Measurements from ENCODE around the gene R3HDM4.
"Not testable (repeated sequence)": the region's sequence is repeated elsewhere in the genome, so short reads cannot be mapped to it uniquely, and the experiment has no call there.

The R3HDM4 gene

DNA sequence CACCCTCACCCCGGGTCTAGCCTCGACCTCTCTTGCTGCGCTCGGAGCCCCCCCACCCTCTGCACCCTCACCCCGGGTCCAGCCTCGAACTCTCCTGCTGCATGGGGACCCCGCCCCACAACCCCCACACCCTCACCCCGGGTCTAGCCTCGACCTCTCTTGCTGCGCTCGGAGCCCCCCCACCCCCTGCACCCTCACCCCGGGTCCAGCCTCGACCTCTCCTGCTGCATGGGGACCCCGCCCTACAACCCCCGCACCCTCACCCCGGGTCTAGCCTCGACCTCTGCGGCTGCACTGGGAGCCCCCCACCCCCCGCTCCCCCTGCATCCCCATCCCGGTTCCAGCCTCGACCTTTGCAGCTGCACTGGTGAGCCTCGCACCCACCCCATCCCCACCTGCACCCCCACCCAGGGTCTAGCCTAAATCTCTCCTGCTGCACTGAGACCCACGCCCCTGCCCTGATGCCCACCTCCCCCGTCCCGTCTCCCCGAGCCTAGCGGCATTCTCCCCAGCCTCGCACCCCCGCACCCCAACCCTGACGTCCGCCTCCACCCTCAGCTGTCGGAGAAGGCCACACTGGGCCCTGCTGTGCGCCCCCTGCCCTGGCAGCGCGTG lies 51.8 kb downstream of the R3HDM4 start:
- H3K4me3 ChIP-seq (ENCODE audit: control insufficient read depth, low read depth, low read length): no peak overlapping the region; the same call in 1 of the 2 replicates
- DNase-seq (ENCODE audit: low read depth): no peak
- TF ChIP-seq, protein P1, sequence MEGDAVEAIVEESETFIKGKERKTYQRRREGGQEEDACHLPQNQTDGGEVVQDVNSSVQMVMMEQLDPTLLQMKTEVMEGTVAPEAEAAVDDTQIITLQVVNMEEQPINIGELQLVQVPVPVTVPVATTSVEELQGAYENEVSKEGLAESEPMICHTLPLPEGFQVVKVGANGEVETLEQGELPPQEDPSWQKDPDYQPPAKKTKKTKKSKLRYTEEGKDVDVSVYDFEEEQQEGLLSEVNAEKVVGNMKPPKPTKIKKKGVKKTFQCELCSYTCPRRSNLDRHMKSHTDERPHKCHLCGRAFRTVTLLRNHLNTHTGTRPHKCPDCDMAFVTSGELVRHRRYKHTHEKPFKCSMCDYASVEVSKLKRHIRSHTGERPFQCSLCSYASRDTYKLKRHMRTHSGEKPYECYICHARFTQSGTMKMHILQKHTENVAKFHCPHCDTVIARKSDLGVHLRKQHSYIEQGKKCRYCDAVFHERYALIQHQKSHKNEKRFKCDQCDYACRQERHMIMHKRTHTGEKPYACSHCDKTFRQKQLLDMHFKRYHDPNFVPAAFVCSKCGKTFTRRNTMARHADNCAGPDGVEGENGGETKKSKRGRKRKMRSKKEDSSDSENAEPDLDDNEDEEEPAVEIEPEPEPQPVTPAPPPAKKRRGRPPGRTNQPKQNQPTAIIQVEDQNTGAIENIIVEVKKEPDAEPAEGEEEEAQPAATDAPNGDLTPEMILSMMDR (IDR thresholded peaks at IDR 0.05; ENCODE audit: control insufficient read depth, insufficient read depth, low read depth, low read length, missing control alignments): no peak

- peak within 1 kb of the TSS; percentile 33 for H3K4me3 ChIP-seq (ENCODE audit: control insufficient read depth, low read depth, low read length)
- DNase-seq (ENCODE audit: low read depth): no peak
- TF ChIP-seq, protein P1 (IDR thresholded peaks at IDR 0.05; ENCODE audit: control insufficient read depth, insufficient read depth, low read depth, low read length, missing control alignments): no peak
Measured at GRCh38 chr19:858868-859843, 53.9 kb downstream of the R3HDM4 start, which contains the start of gene CFD. Gene CFD, plus strand, starts transcription at chr19:859664. Its CDS starts 26 bp downstream, at chr19:859690.

- no peak overlapping the region for H3K4me3 ChIP-seq (ENCODE audit: control insufficient read depth, low read depth, low read length)
- DNase-seq (ENCODE audit: low read depth): no peak
- TF ChIP-seq, protein P1 (IDR thresholded peaks at IDR 0.05; ENCODE audit: control insufficient read depth, insufficient read depth, low read depth, low read length, missing control alignments): no peak
Measured at GRCh38 chr19:858284-858683, 54.7 kb downstream of the R3HDM4 start.

- no peak overlapping the region for H3K4me3 ChIP-seq (ENCODE audit: control insufficient read depth, low read depth, low read length)
- no peak for DNase-seq (ENCODE audit: low read depth)
- TF ChIP-seq, protein P1 (IDR thresholded peaks at IDR 0.05; ENCODE audit: control insufficient read depth, insufficient read depth, low read depth, low read length, missing control alignments): no peak
Measured at GRCh38 chr19:855566-856120, 57.4 kb downstream of the R3HDM4 start.

- TF ChIP-seq, protein P1 (IDR thresholded peaks at IDR 0.05; ENCODE audit: control insufficient read depth, insufficient read depth, low read depth, low read length, missing control alignments): no peak
- no peak overlapping the region for H3K4me3 ChIP-seq (ENCODE audit: control insufficient read depth, low read depth, low read length)
- DNase-seq (ENCODE audit: low read depth): no peak
Measured at GRCh38 chr19:855142-855541, 57.9 kb downstream of the R3HDM4 start.

DNA sequence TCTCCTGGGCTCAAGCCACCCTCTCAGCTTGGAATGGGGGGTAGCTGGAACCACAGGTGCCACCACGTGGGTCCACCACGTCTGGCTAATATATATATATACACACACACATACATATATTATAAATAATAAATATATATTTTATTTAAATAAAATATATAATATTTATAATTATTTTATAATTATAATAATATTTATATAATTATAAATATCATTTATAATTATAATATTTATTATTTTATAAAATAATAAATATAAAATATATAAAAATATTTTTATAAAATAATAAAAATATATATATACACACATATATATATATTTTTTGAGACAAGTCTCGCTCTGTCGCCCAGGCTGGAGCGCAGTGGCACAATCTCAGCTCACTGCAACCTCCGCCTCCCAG lies 58.5 kb downstream of the R3HDM4 start:
- no peak for DNase-seq (ENCODE audit: low read depth)
- TF ChIP-seq, protein P1 (IDR thresholded peaks at IDR 0.05; ENCODE audit: control insufficient read depth, insufficient read depth, low read depth, low read length, missing control alignments): no peak
- no peak overlapping the region for H3K4me3 ChIP-seq (ENCODE audit: control insufficient read depth, low read depth, low read length)

- H3K4me3 ChIP-seq (ENCODE audit: control insufficient read depth, low read depth, low read length); DNase-seq (ENCODE audit: low read depth): not testable (repeated sequence)
Measured at GRCh38 chr19:853614-854220, 59.3 kb downstream of the R3HDM4 start.

Data from AG09309 (cell line).